HepG2 (cell line): ENCODE measurements around the gene HYDIN. TPM values are rescaled to one million over a fixed set of nuclear protein-coding genes. Genes with fewer than 3 reads are reported as not detected.
A peak's percentile ranks its signal among the peaks of the same experiment; 100 is the strongest.

Source experiments
- ATAC-seq: fragments of 200-7000 bp; cut with Tn5 transposase; 3 replicates; pipeline ENCODE4 v1.9.1; 2020; ENCODE audit warnings: mild to moderate bottlenecking, moderate library complexity
- BruUV-seq: library from RNA; stranded (reverse); fragments of 400-500 nt; replicated peaks from 2 replicates; lab custom pipeline; 2021; lab: Mats Ljungman, UMichigan
- CTCF ChIA-PET: fragments of 300-600 bp; formaldehyde crosslinking; extraction: SDS; loops from one replicate; lab custom pipeline; 2021; ENCODE audit warnings: low total read pairs, inconsistent platforms, low intra/inter-chr PET ratio; lab: Yijun Ruan, JAX
- POLR2A ChIA-PET: fragments of 350-600 bp; sonication (Branson Sonifier 250); formaldehyde crosslinking; loops from one replicate; lab custom pipeline; 2020; ENCODE audit warnings: antibody characterized with exemption, inconsistent platforms; lab: Yijun Ruan, JAX
- DNase-seq: peaks from one replicate; pipeline ENCODE4 v3.0.0-alpha.2; 2015; ENCODE audit warnings: low spot score
- FAIRE-seq: peaks from 3 replicates; lab custom pipeline; 2011; peaks lifted over from hg19 to GRCh38; lab: Jason Lieb, UNC
- H2AFZ ChIP-seq: one replicate; pipeline ENCODE4 v1.6.1; 2011; ENCODE audit warnings: low read length, inconsistent platforms
- H3K27ac ChIP-seq: fragments of 300-600 bp; 3 replicates; pipeline ENCODE4 v1.8.0; 2011; ENCODE audit warnings: mixed run types, mild to moderate bottlenecking, mixed read lengths, low read length, inconsistent platforms; ENCODE audit not compliant: insufficient read depth; ENCODE audit errors: extremely low read length
- H3K27me3 ChIP-seq, 2 experiments: fragments of 200-600 bp in 1 of 2; 2 replicates in 1 of 2; 3 replicates in 1 of 2; pipeline versions ENCODE4 v1.6.0 to v1.8.0; 2011; ENCODE audit warnings: low read length in 2 of 2, mild to moderate bottlenecking in 2 of 2, moderate library complexity in 2 of 2, inconsistent platforms in 1 of 2; ENCODE audit not compliant: insufficient read depth in 2 of 2, control insufficient read depth in 1 of 2
- H3K36me3 ChIP-seq, 2 experiments: fragments of 200-600 bp in 1 of 2; replicated peaks in 1 of 2; 2 replicates in 1 of 2; 3 replicates in 1 of 2; pipeline versions ENCODE4 v1.5.1 to v1.8.0; 2011; ENCODE audit warnings: low read length in 2 of 2, inconsistent platforms in 1 of 2; ENCODE audit not compliant: insufficient read depth in 2 of 2, control insufficient read depth in 1 of 2
- H3K4me1 ChIP-seq: 2 replicates; pipeline ENCODE4 v1.5.1; 2012; ENCODE audit warnings: low read length, inconsistent platforms; ENCODE audit not compliant: insufficient read depth
- H3K4me2 ChIP-seq: 2 replicates; pipeline ENCODE4 v1.6.0; 2011; ENCODE audit warnings: low read depth, low read length, inconsistent platforms
- H3K4me3 ChIP-seq, 3 experiments: fragments of 200-600 bp in 1 of 3; sonication (generic), shearing (Covaris generic) in 1 of 3; replicated peaks in 1 of 3; 2 replicates each; pipeline ENCODE4 v1.5.1; 2011 to 2016; ENCODE audit warnings: low read length in 3 of 3, inconsistent platforms in 2 of 3, low read depth in 2 of 3, mild to moderate bottlenecking in 2 of 3, control low read depth in 1 of 3, mixed read lengths in 1 of 3; ENCODE audit not compliant: insufficient read depth in 1 of 3
- H3K79me2 ChIP-seq: one replicate; pipeline ENCODE4 v1.6.1; 2011; ENCODE audit warnings: low read length, inconsistent platforms; ENCODE audit not compliant: insufficient read depth
- H3K9ac ChIP-seq: 2 replicates; pipeline ENCODE4 v1.6.0; 2011; ENCODE audit warnings: mild to moderate bottlenecking, low read depth, low read length, inconsistent platforms; ENCODE audit not compliant: insufficient read depth
- H3K9me3 ChIP-seq: 2 replicates; pipeline ENCODE4 v1.5.1; 2012; ENCODE audit warnings: mild to moderate bottlenecking, low read length
- H4K20me1 ChIP-seq: 2 replicates; pipeline ENCODE4 v1.6.0; 2011; ENCODE audit warnings: inconsistent platforms, mild to moderate bottlenecking, low read length, moderate library complexity; ENCODE audit not compliant: insufficient read depth
- FOXO1 ChIP-seq: sonication (generic); formaldehyde crosslinking; IDR thresholded peaks from 2 replicates; pipeline ENCODE4 v1.4.0; 2020; ENCODE audit warnings: missing genetic modification reagents
- HNF4G ChIP-seq, 2 experiments: sonication (generic) in 1 of 2; formaldehyde crosslinking in 1 of 2; IDR thresholded peaks; 2 replicates each; pipeline versions ENCODE4 v1.4.0 to v1.6.1; 2011 to 2020; ENCODE audit warnings: borderline replicate concordance in 2 of 2, low read depth in 2 of 2, mild to moderate bottlenecking in 2 of 2, low read length in 1 of 2, missing genetic modification reagents in 1 of 2, moderate library complexity in 1 of 2
- IRX3 ChIP-seq: sonication (generic); formaldehyde crosslinking; IDR thresholded peaks from 2 replicates; pipeline ENCODE4 v1.8.1; 2023; ENCODE audit warnings: mild to moderate bottlenecking, low read depth, missing genetic modification reagents, borderline replicate concordance
- MTF1 ChIP-seq: sonication (generic); formaldehyde crosslinking; IDR thresholded peaks from 2 replicates; pipeline ENCODE4 v1.5.0; 2020; ENCODE audit warnings: missing genetic modification reagents
- NFIB ChIP-seq: sonication (generic); formaldehyde crosslinking; IDR thresholded peaks from 2 replicates; pipeline ENCODE4 v1.9.0; 2021; ENCODE audit warnings: missing genetic modification reagents, mild to moderate bottlenecking, borderline replicate concordance
- PAX8 ChIP-seq: sonication (generic); formaldehyde crosslinking; IDR thresholded peaks from 2 replicates; pipeline ENCODE4 v1.8.0; 2022; ENCODE audit warnings: mild to moderate bottlenecking, missing genetic modification reagents, borderline replicate concordance
- RFX5 ChIP-seq: IDR thresholded peaks from 2 replicates; pipeline ENCODE4 v1.6.1; 2011; ENCODE audit warnings: low read depth, low read length, improper control_type of control experiment
- SIN3B ChIP-seq: fragments of 150-350 bp; IDR thresholded peaks from 2 replicates; pipeline ENCODE4 v1.6.1; 2014; ENCODE audit warnings: low read length
- ZFP90 ChIP-seq: sonication (generic); formaldehyde crosslinking; IDR thresholded peaks from 2 replicates; pipeline ENCODE4 v1.8.0; 2022; ENCODE audit warnings: missing genetic modification reagents, mild to moderate bottlenecking, inconsistent platforms, borderline replicate concordance
- ZNF570 ChIP-seq: sonication (generic); formaldehyde crosslinking; IDR thresholded peaks from 2 replicates; pipeline ENCODE4 v1.4.0; 2020; ENCODE audit warnings: mild to moderate bottlenecking, missing genetic modification reagents, borderline replicate concordance
- ZNF839 ChIP-seq: sonication (generic); formaldehyde crosslinking; IDR thresholded peaks from 2 replicates; pipeline ENCODE4 v1.4.0; 2020; ENCODE audit warnings: missing genetic modification reagents, mild to moderate bottlenecking, borderline replicate concordance
- WGBS: methylation state at CpG from one replicate; pipeline ENCODE4 v1.1.6; 2017; ENCODE audit warnings: low lambda C conversion rate; 5-methylcytosine and 5-hydroxymethylcytosine counted together
- in situ Hi-C: cut with HindIII; loops from 2 replicates; pipeline ENCODE4 v1.10.0; 2017; ENCODE audit warnings: low pct_unique_long_range_greater_than_20kb; ENCODE audit not compliant: extremely low pct_ligation_motif_present
- intact Hi-C: fragments of 100-400 bp; cut with micrococcal nuclease; formaldehyde crosslinking; loops from one replicate; pipeline ENCODE4 v1.10.0; 2022; ENCODE audit not compliant: unreplicated experiment
- polyA plus RNA-seq, 8 experiments: library from polyadenylated mRNA; depleted of rRNA in 3 of 8; stranded (reverse) in 7 of 8; unstranded in 1 of 8; fragments of >200 nt; fragmentation: Illumina TruSeq in 4 of 8; extraction: Trizol in 4 of 8; gene quantifications; 2 replicates each; pipeline versions ENCODE4 v1.2.1 to v1.2.3, GENCODE V29; 2011 to 2016; ENCODE audit warnings: low read depth in 4 of 8, missing spikeins in 1 of 8, mixed read lengths in 1 of 8; ENCODE audit not compliant: insufficient read depth in 1 of 8
- total RNA-seq, 5 experiments: library from RNA; depleted of rRNA; stranded (reverse); fragments of >200 nt; fragmentation: Illumina TruSeq; extraction: Trizol; gene quantifications; 2 replicates each; pipeline ENCODE4 v1.2.3, GENCODE V29; 2016; ENCODE audit warnings: low read depth in 1 of 5

HYDIN gene
- total and polyA plus RNA-seq, 2 of the 13 experiments (the other 11 are each of a cell fraction or from before 2014, with no cell fraction given), result not detected

GRCh38 chr16:70781800-70782199 lies 448.7 kb downstream of the HYDIN start:
- 97% methylated on average over 7 of the region's 14 CpGs for WGBS
- H3K79me2 ChIP-seq, result no peaks in the 10 kb centered on the region
- DNase-seq (no peak), ATAC-seq (no peak)
- no peak overlapping the region for H3K9ac ChIP-seq
- H3K27me3 ChIP-seq, result no peaks in the 10 kb centered on the region
- H3K4me3 ChIP-seq, result no peak overlapping the region
- CTCF ChIA-PET, result no interaction called here
- intact Hi-C loops (no loop called here), in situ Hi-C loops (no loop called here)
- no peak overlapping the region for H3K27ac ChIP-seq
- no peaks in the 10 kb centered on the region for H3K9me3 ChIP-seq
- TF ChIP-seq PAX8 (CRISPR knock-in tag) (no peak), SIN3B (no peak), MTF1 (no peak), IRX3 (CRISPR knock-in tag) (no peak), HNF4G (IDR thresholded peaks at IDR 0.05; ENCODE audit: borderline replicate concordance, low read depth, low read length) (no peak), HNF4G (CRISPR knock-in tag; IDR thresholded peaks at IDR 0.05; ENCODE audit: borderline replicate concordance, low read depth) (no peak), ZNF839 (CRISPR knock-in tag) (no peak), RFX5 (no peak), FOXO1 (CRISPR knock-in tag) (no peak), ZNF570 (no peak)
- TF ChIP-seq, all 625 proteins: peak for 0
- Histone ChIP-seq H3K4me1 (peaks cover 6% of the 10 kb centered on the region; the same call in 1 of the 2 replicates), H3K4me2 (no peak overlapping the region), H4K20me1 (no peaks in the 10 kb centered on the region), H3K36me3 (peaks cover 63 to 89% of the 10 kb centered on the region in 2 experiments), H2AFZ (no peak overlapping the region)
- no TSS peak for BruUV-seq
- FAIRE-seq, result no peak
- POLR2A ChIA-PET, result no interaction called here

GRCh38 chr16:70780546-70780945 lies 450.0 kb downstream of the HYDIN start:
- TF ChIP-seq ZFP90 (no peak), NFIB (0 out of 2 replicates have a peak, but pooled peaks have one; percentile 39)
- POLR2A ChIA-PET, result no interaction called here
- H3K9ac ChIP-seq, result no peak overlapping the region
- H3K4me1 ChIP-seq, result peaks cover 6% of the 10 kb centered on the region; the same call in 1 of the 2 replicates
- BruUV-seq, result no TSS peak
- ATAC-seq (no peak), FAIRE-seq (no peak), DNase-seq (no peak)
- CTCF ChIA-PET, result no interaction called here
- no peaks in the 10 kb centered on the region for H3K27me3 ChIP-seq
- H3K79me2 ChIP-seq, result no peaks in the 10 kb centered on the region
- no peaks in the 10 kb centered on the region for H3K9me3 ChIP-seq
- intact Hi-C loops (no loop called here), in situ Hi-C loops (no loop called here)
- no peak overlapping the region for H3K27ac ChIP-seq
- WGBS, result 87% methylated on average over 2 of the region's 10 CpGs
- no peak overlapping the region for H2AFZ ChIP-seq
- no peaks in the 10 kb centered on the region for H4K20me1 ChIP-seq
- H3K4me2 ChIP-seq, result no peak overlapping the region
- H3K36me3 ChIP-seq, result peaks cover 54 to 81% of the 10 kb centered on the region in 2 experiments
- H3K4me3 ChIP-seq, result no peak overlapping the region
